ENCODE data around the gene RAB4B. TPM values are rescaled to one million over a fixed set of nuclear protein-coding genes. Genes with fewer than 3 reads are reported as not detected.
A peak's percentile ranks its signal among the peaks of the same experiment; 100 is the strongest.
"Not testable (repeated sequence)": the region's sequence is repeated elsewhere in the genome, so short reads cannot be mapped to it uniquely, and the experiment has no call there.

Gene RAB4B
- total RNA-seq, 2 experiments from 2014 or later, result 52.8 to 54.7 TPM

DNA sequence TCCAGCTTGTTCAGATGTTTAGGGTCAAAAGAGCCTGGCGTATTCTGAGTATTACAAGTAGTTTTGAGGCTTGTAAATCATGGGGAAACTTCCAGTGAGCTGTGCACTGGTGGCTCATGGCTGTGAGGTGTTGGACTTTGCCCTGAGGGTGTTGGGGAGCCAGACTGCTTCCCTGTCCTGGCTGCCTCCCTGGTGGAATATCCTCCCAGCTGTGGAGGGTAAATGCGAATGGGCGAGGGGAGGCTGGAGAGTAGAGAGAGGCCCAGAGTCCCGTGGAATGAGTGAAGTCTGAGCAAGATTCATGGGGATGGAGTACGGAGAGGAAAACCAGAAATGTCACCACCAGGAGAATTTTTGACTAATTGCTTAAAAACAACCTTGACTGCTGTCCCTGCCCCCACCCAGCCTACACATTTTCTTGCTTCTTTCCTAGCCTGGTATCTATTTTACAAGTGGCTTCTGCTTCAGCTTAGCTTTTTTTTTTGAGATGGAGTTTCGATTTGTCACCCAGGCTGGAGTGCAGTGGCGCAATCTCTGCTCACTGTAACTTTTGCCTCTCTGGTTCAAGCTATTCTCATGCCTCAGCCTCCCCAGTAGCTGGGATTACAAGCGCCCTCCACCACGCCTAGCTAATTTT lies 23.3 kb upstream of the RAB4B start:
- POLR2A ChIA-PET, result interaction anchor here (0.6 kb wide), 1 partner anchor 44 kb away, joined by 5 read pairs; no protein-coding TSS in a partner anchor
- DNase-seq, result no peak
- H3K4me1 Mint-ChIP-seq, result peaks cover 51% of the 10 kb centered on the region

DNA sequence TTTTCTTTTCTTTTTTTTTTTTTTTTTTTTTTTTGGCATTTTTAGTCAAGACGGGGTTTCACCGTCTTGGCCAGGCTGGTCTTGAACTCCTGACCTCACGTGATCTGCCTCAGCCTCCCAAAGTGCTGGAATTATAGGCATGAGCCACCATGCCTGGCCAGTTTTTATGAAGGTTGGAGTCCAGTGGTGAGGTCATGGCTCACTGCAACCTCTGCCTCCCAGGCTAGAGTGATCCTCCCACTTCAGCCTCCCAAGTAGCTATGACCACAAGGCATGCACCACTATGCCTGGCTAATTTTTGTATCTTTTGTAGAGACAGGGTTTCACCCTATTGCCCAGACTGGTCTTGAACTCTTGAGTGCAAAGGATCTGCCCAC lies 22.8 kb upstream of the RAB4B start:
- Mint-ChIP-seq H3K9me3 (no peaks in the 10 kb centered on the region), H3K27ac (peak overlapping the region; percentile 31), H3K4me3 (no peak overlapping the region), H3K4me1 (peaks cover 49% of the 10 kb centered on the region), H3K36me3 (ENCODE audit: low read depth) (peaks cover 65% of the 10 kb centered on the region), H3K27me3 (no peaks in the 10 kb centered on the region)
- POLR2A ChIA-PET, result no interaction called here
- CTCF ChIA-PET, result interaction anchor here (0.6 to 5.0 kb wide), 5 partner anchors 18 to 278 kb away, joined by 3 to 25 read pairs (median 3); partner anchors contain the start of gene RAB4B
- no peak for DNase-seq

More for the DNA sequence above, 23.3 kb upstream of the RAB4B start:
- CTCF ChIA-PET, result interaction anchor here (0.6 to 5.0 kb wide), 5 partner anchors 23 to 278 kb away, joined by 3 to 25 read pairs (median 3); partner anchors contain the start of gene RAB4B
- H3K27me3 Mint-ChIP-seq, result no peaks in the 10 kb centered on the region
- no peaks in the 10 kb centered on the region for H3K9me3 Mint-ChIP-seq
- peak overlapping the region; percentile 76 for H3K4me3 Mint-ChIP-seq
- H3K36me3 Mint-ChIP-seq (ENCODE audit: low read depth), result peaks cover 64% of the 10 kb centered on the region
- peak overlapping the region; percentile 91 for H3K27ac Mint-ChIP-seq

DNA sequence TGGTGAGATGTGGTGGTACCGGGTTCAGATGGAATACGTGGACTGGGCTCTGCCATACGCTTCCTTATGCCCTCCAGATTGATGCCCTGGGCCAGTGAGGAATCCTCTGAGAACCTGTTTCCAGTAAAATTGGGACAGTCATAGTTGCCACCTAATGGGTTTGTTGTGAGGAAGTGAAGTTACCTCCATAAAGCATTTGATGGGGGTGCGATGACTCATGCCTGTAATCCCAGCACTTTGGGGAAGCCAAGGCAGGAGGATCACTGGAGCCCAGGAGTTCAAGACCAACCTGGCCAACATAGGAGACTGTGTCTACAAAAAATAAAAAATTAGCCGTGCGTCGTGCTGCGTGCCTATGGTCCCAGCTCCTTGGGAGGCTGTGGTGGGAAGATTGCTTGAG lies 22.3 kb upstream of the RAB4B start:
- ChIA-PET POLR2A (no interaction called here), CTCF (interaction anchor here (0.8 to 5.0 kb wide), 4 partner anchors 8 to 54 kb away, joined by 3 to 25 read pairs (median 3); partner anchors contain the start of gene RAB4B)
- H3K36me3 Mint-ChIP-seq (ENCODE audit: low read depth), result peaks cover 71% of the 10 kb centered on the region
- H3K27ac Mint-ChIP-seq, result peak overlapping the region; percentile 67
- H3K27me3 Mint-ChIP-seq, result no peaks in the 10 kb centered on the region
- H3K4me3 Mint-ChIP-seq, result peak overlapping the region; percentile 6
- no peaks in the 10 kb centered on the region for H3K9me3 Mint-ChIP-seq
- DNase-seq, result no peak
- H3K4me1 Mint-ChIP-seq, result peaks cover 51% of the 10 kb centered on the region

DNA sequence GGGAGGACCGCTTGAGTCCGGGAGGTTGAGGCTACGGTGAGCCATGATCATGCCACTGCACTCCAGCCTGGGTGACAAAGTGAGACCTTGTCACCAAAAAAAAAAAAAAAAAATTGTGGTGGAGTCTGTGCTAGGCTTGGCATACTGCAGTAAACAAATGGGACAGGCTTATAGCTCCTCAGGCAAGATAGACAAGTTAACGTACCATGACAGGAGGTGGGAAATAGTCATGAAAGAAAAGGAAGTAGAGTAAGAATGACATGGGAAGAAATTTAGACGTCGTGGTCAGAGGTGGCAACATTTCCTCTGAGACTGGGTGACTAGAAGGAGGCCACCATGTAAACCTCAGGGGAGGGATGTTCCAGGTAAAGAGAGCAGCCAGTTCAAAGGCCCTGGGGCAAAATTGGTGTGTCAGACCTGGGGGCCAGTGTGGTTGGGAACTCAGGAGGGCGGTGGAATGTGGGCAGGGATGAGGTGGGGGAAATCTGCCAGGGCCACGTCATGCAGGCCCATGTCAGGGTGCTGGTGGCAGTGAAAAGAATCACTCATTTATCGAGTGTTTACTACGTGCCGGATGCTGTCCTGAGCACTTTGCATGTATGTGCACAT lies 21.4 kb upstream of the RAB4B start:
- ChIA-PET POLR2A (no interaction called here), CTCF (interaction anchor here (0.6 to 5.0 kb wide), 4 partner anchors 9 to 1684 kb away, joined by 3 to 25 read pairs (median 6); partner anchors contain the start of gene RAB4B)
- DNase-seq, result no peak
- H3K4me3 Mint-ChIP-seq, result no peak overlapping the region
- H3K36me3 Mint-ChIP-seq (ENCODE audit: low read depth), result peaks cover 70% of the 10 kb centered on the region
- peaks cover 51% of the 10 kb centered on the region for H3K4me1 Mint-ChIP-seq
- no peaks in the 10 kb centered on the region for H3K9me3 Mint-ChIP-seq
- no peak overlapping the region for H3K27ac Mint-ChIP-seq
- no peaks in the 10 kb centered on the region for H3K27me3 Mint-ChIP-seq

DNA sequence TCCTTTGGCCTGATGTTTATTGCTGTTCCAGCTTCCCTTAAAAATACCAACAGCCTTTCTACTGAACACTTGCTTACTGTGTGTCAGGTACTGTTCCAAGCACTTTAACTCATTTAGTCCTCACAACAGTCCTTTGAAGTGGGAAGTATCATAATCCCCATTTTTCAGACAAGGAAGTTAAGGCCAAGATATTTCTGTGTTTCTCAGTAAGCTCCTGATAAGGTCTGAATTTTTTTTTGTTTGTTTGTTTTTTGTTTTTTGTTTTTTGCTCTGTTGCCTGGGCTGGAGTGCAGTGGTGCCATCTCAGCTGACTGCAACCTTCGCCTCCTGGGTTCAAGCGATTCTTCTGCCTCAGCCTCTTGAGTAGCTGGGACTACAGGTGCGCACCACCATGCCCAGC lies 19.6 kb upstream of the RAB4B start:
- CTCF ChIA-PET, result interaction anchor here (0.9 to 5.0 kb wide), 3 partner anchors 9 to 19 kb away, joined by 3 to 25 read pairs (median 5); partner anchors contain the start of genes ACTMAP and RAB4B
- POLR2A ChIA-PET, result no interaction called here
- Mint-ChIP-seq H3K9me3 (no peaks in the 10 kb centered on the region), H3K27ac (no peak overlapping the region), H3K36me3 (ENCODE audit: low read depth) (peaks cover 72% of the 10 kb centered on the region), H3K4me3 (no peak overlapping the region), H3K27me3 (no peaks in the 10 kb centered on the region), H3K4me1 (peaks cover 53% of the 10 kb centered on the region)
- no peak for DNase-seq

DNA sequence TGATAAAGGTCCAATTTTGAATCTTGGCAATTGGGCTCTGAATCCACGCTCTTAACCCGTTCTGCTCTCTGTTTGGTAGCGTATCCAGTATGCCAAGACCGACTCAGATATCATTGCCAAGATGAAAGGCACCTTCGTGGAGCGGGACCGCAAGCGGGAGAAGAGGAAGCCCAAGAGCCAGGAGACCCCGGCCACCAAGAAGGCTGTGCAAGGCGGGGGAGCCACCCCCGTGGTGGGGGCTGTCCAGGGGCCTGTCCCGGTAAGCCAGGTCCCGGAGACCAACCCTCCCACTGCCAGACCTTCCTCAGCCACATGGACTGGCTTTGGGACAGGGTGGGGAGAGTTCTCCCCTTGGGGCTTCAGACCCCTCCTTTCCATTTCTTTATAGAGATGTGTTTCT lies 18.7 kb upstream of the RAB4B start:
- DNase-seq, result no peak
- Mint-ChIP-seq H3K27ac (no peak overlapping the region), H3K27me3 (no peaks in the 10 kb centered on the region), H3K9me3 (no peaks in the 10 kb centered on the region), H3K36me3 (ENCODE audit: low read depth) (peaks cover 78% of the 10 kb centered on the region), H3K4me3 (no peak overlapping the region), H3K4me1 (peaks cover 58% of the 10 kb centered on the region)
- ChIA-PET POLR2A (no interaction called here), CTCF (interaction anchor here (1.2 to 5.0 kb wide), 2 partner anchors 10 to 18 kb away, joined by 3 to 25 read pairs; partner anchors contain the start of gene RAB4B)

DNA sequence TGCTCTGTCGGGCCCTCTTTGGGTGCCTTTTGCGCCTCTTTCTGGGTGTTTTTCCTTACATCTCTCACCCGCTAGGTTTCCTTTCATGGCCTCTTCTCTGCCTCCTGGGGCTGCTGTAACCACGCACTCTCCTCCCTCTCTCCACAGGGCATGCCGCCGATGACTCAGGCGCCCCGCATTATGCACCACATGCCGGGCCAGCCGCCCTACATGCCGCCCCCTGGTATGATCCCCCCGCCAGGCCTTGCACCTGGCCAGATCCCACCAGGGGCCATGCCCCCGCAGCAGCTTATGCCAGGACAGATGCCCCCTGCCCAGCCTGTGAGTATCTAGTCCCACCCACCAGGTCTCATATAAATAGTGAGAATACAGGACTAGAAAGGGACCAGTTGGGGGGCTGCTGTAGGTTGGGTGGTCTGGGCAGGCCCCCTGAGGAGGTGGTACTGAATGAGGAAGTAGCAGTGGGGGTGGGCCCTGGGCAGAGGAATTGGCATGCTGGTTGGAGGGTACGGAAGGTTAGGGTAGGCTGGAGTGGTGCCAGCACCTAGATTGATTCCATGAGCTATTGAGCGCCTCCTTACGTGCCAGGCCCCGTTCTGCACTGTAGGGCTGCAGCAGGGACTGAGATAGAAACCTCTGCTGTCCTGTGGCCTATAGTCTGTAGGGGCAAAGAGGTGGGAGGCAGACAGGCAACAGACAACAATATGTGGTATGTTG lies 15.1 kb upstream of the RAB4B start:
- Mint-ChIP-seq H3K4me3 (no peak overlapping the region), H3K9me3 (no peaks in the 10 kb centered on the region), H3K36me3 (ENCODE audit: low read depth) (peaks cover 71% of the 10 kb centered on the region), H3K4me1 (peaks cover 46% of the 10 kb centered on the region), H3K27ac (no peak overlapping the region), H3K27me3 (no peaks in the 10 kb centered on the region)
- CTCF ChIA-PET, result interaction anchor here (1.1 kb wide), 1 partner anchor 13 kb away, joined by 3 read pairs; the partner anchor contains the start of gene ACTMAP
- POLR2A ChIA-PET, result no interaction called here
- DNase-seq, result no peak

DNA sequence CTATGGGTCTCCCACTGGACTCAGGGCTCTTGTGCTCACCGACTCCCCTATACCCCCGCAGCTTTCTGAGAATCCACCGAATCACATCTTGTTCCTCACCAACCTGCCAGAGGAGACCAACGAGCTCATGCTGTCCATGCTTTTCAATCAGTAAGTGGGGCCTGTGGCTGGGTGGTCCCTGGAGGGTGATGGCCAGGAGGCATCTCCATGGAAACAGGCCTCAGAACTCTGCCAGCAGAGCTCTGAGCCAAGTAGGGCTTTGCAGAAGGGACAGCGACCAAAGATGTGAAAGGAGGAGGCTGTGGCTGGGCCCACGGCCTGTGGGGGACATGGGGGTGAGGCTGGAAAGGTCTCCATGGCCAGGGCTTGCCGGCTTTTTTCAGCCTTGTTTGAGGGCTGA lies 14.5 kb upstream of the RAB4B start:
- Mint-ChIP-seq H3K27ac (no peak overlapping the region), H3K9me3 (no peaks in the 10 kb centered on the region), H3K4me3 (no peak overlapping the region), H3K4me1 (peaks cover 42% of the 10 kb centered on the region), H3K36me3 (ENCODE audit: low read depth) (peaks cover 67% of the 10 kb centered on the region), H3K27me3 (no peaks in the 10 kb centered on the region)
- ChIA-PET POLR2A (no interaction called here), CTCF (interaction anchor here (1.1 kb wide), 1 partner anchor 14 kb away, joined by 3 read pairs; the partner anchor contains the start of gene ACTMAP)
- DNase-seq, result no peak

DNA sequence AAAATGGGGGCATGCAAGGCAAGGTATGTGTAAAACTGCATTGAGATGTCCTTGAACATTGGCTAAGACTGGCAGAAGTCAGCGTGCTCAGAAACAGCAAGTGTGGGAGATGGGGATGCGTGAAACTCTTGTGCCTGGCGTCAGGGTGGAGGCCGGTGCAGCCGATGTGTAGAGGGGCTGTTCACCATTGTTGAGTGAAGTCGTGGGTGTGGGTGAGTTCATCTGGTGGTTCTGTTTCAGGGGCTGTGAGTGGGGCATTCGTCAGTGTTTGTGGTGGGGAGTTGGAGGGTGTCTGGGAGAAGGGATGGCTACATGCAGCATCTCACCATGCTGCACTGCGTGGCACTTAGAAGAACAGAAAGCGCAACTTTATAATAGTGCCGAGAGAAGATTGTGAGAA lies 14.1 kb upstream of the RAB4B start:
- H3K9me3 Mint-ChIP-seq, result no peaks in the 10 kb centered on the region
- ChIA-PET POLR2A (no interaction called here), CTCF (interaction anchor here (1.1 kb wide), 1 partner anchor 14 kb away, joined by 3 read pairs; the partner anchor contains the start of gene ACTMAP)
- H3K36me3 Mint-ChIP-seq (ENCODE audit: low read depth), result peaks cover 69% of the 10 kb centered on the region
- no peak overlapping the region for H3K4me3 Mint-ChIP-seq
- no peak overlapping the region for H3K27ac Mint-ChIP-seq
- peaks cover 42% of the 10 kb centered on the region for H3K4me1 Mint-ChIP-seq
- DNase-seq, result no peak
- no peaks in the 10 kb centered on the region for H3K27me3 Mint-ChIP-seq

DNA sequence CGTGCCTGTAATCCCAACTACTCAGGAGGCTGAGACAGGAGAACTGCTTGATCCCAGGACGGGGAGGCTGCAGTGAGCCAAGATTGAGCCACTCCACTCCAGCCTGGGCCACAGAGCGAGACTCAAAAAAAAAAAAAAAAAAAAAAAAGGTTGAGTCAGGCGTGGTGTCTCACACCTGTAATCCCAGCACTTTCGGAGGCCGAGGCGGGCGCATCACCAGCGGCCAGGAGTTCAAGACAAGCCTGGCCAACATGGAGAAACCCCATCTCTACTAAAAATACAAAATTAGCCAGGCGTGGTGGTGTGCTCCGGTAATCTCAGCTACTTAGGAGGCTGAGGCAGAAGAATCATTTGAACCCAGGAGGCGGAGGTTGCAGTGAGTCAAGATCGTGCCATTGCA lies 11.7 kb upstream of the RAB4B start:
- not testable (repeated sequence) for H3K27ac Mint-ChIP-seq

DNA sequence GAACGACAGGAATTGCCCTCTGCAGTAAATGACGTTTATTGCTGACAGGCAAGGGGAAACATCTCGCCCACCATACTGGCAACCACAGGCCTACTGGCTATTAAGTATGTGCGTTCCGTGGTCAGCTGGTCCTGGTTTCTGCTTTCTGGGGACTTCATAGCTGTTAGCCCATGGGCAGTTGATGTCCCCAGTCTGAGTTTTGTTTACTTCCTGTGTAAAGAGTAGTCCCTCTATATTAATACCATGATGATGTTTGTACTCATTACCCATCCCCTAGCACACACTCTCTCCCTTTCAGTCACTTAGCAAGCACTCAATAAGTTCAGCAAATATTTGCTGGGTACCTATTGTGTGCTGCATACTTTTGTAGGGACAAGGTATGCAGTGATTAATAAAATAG lies 9.2 kb upstream of the RAB4B start:
- CTCF ChIA-PET, result interaction anchor here (1.4 to 1.5 kb wide), 2 partner anchors 9 to 11 kb away, joined by 3 to 5 read pairs; no protein-coding TSS in a partner anchor
- H3K4me3 Mint-ChIP-seq, result no peak overlapping the region
- H3K36me3 Mint-ChIP-seq (ENCODE audit: low read depth), result peaks cover 45% of the 10 kb centered on the region
- DNase-seq, result no peak
- no peaks in the 10 kb centered on the region for H3K27me3 Mint-ChIP-seq
- no peak overlapping the region for H3K27ac Mint-ChIP-seq
- POLR2A ChIA-PET, result no interaction called here
- H3K9me3 Mint-ChIP-seq, result peaks cover 8% of the 10 kb centered on the region
- H3K4me1 Mint-ChIP-seq, result peaks cover 32% of the 10 kb centered on the region

More for the DNA sequence above, 11.7 kb upstream of the RAB4B start:
- CTCF ChIA-PET, result interaction anchor here (0.5 to 2.2 kb wide), 3 partner anchors 10 to 16 kb away, joined by 3 to 5 read pairs (median 4); partner anchors contain the start of gene RAB4B
- Mint-ChIP-seq H3K36me3 (ENCODE audit: low read depth) (peaks cover 64% of the 10 kb centered on the region), H3K4me1 (peaks cover 46% of the 10 kb centered on the region)
- H3K4me3 Mint-ChIP-seq, H3K27me3 Mint-ChIP-seq, DNase-seq, POLR2A ChIA-PET, H3K9me3 Mint-ChIP-seq: not testable (repeated sequence)

DNA sequence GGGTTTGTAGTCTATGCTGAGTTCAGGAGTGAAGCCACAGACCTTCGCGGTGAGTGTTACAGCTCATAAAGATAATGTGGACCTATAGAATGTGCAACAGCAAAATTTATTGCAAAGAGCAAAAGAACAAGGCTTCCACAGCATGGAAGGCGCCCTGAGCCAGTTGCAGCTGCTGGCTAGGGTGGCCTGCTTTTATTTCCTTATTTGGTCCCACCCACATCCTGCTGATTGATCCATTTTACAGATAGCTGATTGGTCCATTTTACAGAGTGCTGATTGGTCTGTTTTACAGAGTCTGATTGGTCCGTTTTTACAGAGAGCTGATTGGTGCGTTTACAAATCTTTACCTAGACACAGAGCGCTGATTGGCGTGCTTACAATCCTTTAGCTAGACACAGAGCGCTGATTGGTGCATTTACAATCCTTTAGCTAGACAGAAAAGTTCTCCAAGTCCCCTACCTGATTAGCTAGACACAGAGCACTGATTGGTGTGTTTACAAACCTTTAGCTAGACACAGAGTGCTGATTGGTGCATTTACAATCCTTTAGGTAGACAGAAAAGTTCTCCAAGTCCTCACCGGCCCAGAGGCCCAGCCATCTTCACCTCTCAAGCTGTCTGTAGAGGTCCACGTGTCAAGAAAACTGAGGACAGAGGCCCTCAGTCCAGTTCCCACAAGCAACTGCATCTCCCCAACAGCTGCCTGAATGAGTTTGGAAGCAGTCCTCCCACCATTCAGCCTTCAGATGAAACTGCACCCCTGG lies 6.8 kb upstream of the RAB4B start:
- POLR2A ChIA-PET, result interaction anchor here (0.6 kb wide), 1 partner anchor 18 kb away, joined by 11 read pairs; no protein-coding TSS in a partner anchor
- H3K27me3 Mint-ChIP-seq, H3K4me3 Mint-ChIP-seq, H3K9me3 Mint-ChIP-seq, H3K27ac Mint-ChIP-seq: not testable (repeated sequence)
- peak; percentile 26 for DNase-seq
- CTCF ChIA-PET, result interaction anchor here (1.3 kb wide), 1 partner anchor 27 kb away, joined by 3 read pairs; no protein-coding TSS in a partner anchor
- Mint-ChIP-seq H3K36me3 (ENCODE audit: low read depth) (peaks cover 27% of the 10 kb centered on the region), H3K4me1 (peaks cover 16% of the 10 kb centered on the region)
